Left ventricle myocardium inferior (tissue), 1 donor: ENCODE data around the gene ABLIM1. TPM values are rescaled to one million over a fixed set of nuclear protein-coding genes. Genes with fewer than 3 reads are reported as not detected.
A peak's percentile ranks its signal among the peaks of the same experiment; 100 is the strongest.

ENCODE experiments used
- DNase-seq: peaks from one replicate; pipeline ENCODE4 v3.0.0-alpha.2; 2020
- H3K27ac ChIP-seq: fragments of 200-600 bp; replicated peaks from 2 replicates; pipeline ENCODE4 v1.8.0; 2021
- H3K27me3 ChIP-seq: fragments of 200-600 bp; 2 replicates; pipeline ENCODE4 v1.8.0; 2021; ENCODE audit warnings: low read depth
- H3K36me3 ChIP-seq: fragments of 200-600 bp; 2 replicates; pipeline ENCODE4 v1.8.0; 2021
- H3K4me1 ChIP-seq: fragments of 200-600 bp; 2 replicates; pipeline ENCODE4 v1.8.0; 2021
- H3K4me3 ChIP-seq: fragments of 200-600 bp; 2 replicates; pipeline ENCODE4 v1.8.0; 2021; ENCODE audit warnings: mild to moderate bottlenecking, moderate library complexity
- H3K9me3 ChIP-seq: fragments of 200-600 bp; replicated peaks from 2 replicates; pipeline ENCODE4 v1.8.0; 2021
- CTCF ChIP-seq: fragments of 200-600 bp; IDR thresholded peaks from 2 replicates; pipeline ENCODE4 v1.8.0; 2021; ENCODE audit warnings: antibody characterized with exemption, mild to moderate bottlenecking, borderline replicate concordance
- intact Hi-C: fragments of 100-400 bp; cut with micrococcal nuclease; formaldehyde crosslinking; loops from one replicate; pipeline ENCODE4 v1.11.0; 2022
- total RNA-seq: library from RNA; stranded (reverse); fragmentation: NEBNext Ultra II Directional; extraction: Animal tissue kit (Norgen Biotek cat#: 25700); gene quantifications from one replicate; pipeline ENCODE4 v1.2.1, GENCODE V29; 2021
- donor health status: DM: no; HTN: yes; CAD: no; lungs with severe emphysema.

The ABLIM1 gene
- total RNA-seq, 1 donor from 2014 or later, result 674 TPM

DNA sequence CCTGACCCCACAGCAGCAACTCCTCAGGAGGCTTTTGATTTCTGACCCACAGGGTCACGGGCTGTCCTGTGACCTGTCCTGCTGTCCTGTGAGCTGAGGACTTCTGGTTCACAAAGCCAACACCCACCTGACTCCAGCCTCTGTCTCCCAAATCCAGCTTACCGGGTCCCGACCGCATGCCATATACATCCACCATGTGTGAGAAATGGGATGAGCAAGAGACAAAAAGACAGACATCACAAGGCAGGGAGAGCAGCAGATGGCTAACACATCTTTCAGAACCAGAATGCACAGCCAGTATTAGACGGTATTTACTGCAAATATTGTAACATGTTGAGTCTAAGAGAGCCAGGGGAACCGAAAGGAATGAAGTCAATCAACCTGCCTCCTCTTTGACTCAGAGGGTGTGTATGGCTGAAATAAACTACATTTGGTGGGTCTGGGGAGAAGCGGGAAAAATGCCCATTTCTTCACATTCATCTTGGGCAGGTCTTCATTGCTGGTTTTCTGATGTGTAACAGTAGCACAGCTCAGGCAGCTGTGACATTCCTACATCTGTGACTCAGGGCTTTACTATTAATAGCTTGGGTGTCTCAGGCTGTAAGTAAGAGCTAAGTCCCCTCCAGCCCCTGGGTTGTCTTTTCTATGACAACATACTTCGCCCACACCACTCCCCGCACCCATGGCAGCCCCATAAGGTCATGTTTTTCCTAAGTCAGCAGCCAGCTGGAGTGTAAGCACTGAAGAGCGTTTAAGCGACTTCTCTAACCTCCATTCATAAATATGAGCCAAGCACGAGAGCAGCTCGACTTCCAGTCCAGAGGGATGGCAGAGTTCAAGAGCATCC, 25.0 kb downstream of the ABLIM1 start:
- peak; percentile 34 for DNase-seq
- H3K27me3 ChIP-seq, result no peaks in the 10 kb centered on the region

GRCh38 chr10:114631666-114632417, 26.2 kb downstream of the ABLIM1 start:
- Histone ChIP-seq H3K4me1 (peaks cover 90% of the 10 kb centered on the region), H3K9me3 (no peaks in the 10 kb centered on the region), H3K4me3 (peak overlapping the region; percentile 76), H3K27ac (peak overlapping the region; percentile 92), H3K27me3 (no peaks in the 10 kb centered on the region), H3K36me3 (no peaks in the 10 kb centered on the region)
- TF ChIP-seq CTCF, result no peak
- intact Hi-C loops, result no loop called here
- peak; percentile 56 for DNase-seq

More for the DNA sequence above, 25.0 kb downstream of the ABLIM1 start:
- TF ChIP-seq CTCF, result no peak
- H3K4me1 ChIP-seq, result peaks cover 90% of the 10 kb centered on the region
- no peaks in the 10 kb centered on the region for H3K36me3 ChIP-seq
- no peaks in the 10 kb centered on the region for H3K9me3 ChIP-seq
- intact Hi-C loops, result no loop called here
- H3K27ac ChIP-seq, result peak overlapping the region; percentile 92
- H3K4me3 ChIP-seq, result peak overlapping the region; percentile 76

DNA sequence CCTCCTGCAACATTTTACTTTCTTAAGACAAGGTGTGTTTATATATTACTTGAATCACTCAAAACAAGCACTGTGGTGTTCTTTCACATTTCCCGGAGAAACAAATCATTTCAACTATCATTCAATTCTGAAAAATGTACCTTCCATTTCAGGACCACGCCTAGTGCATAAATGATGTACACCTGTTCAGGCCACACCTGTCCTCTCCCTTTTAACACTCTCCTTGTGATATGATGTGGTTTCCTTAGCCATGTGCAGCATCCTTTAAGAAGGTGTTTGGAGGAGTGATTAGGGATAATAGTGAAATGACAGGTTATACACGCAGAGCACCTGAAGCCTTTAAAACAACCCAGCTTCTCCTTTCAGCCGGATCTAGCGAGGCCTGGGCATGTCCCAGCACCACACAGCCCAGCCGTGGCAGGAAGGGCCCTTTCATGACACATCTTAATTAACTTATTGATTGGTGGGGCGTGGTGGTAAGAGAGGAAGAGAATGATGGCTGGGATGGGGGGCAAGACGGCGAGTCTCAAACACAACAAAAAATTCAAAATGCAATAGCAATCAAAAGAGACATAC, 26.9 kb downstream of the ABLIM1 start:
- no peaks in the 10 kb centered on the region for H3K27me3 ChIP-seq
- H3K27ac ChIP-seq, result peak overlapping the region; percentile 92
- intact Hi-C loops, result no loop called here
- peaks cover 90% of the 10 kb centered on the region for H3K4me1 ChIP-seq
- peak overlapping the region; percentile 76 for H3K4me3 ChIP-seq
- TF ChIP-seq CTCF, result no peak
- no peak for DNase-seq
- no peaks in the 10 kb centered on the region for H3K9me3 ChIP-seq
- no peaks in the 10 kb centered on the region for H3K36me3 ChIP-seq

DNA sequence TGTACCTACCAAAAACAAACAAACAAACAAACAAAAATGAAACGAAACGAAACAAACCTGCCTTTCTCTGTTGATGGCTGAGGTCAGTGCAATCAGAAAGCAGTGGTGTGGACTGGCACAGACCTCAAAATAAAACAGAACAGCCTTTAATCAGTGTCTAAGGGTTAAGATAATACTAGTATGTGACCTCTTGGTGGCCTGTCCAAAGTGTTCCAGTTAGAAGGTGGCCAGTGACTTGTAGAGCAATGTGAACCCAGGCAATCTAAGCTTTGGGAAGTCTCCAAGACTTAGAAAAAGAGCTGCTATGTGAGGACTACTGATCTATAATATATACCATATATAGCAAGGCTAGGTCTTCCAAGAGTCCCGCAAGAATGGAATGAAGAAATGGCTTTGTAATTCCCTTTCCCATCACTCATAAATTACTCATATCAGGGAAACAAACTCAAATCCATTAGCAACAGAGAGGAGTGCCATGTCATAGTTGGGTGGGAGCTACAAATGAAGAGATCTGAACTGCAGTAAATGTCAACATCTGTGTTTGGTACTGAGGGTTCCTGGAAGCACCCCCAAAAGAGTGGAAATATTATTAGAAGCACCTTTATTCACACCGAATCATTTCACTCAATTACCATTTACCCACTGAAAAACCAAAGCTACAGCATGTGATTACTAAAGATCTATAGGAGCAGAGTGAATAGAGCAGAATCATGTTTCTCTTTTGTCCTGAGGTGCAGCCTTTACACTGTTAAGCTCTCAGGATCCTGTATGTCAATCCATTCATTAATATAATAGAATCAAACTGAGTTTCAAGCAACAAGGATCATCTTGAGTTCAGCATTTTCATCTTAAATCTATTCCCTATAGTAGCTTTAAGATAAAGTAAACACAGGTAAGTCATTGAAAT, 28.0 kb downstream of the ABLIM1 start:
- H3K4me1 ChIP-seq, result peaks cover 90% of the 10 kb centered on the region
- H3K36me3 ChIP-seq, result peaks cover 5% of the 10 kb centered on the region
- intact Hi-C loops, result loop anchor here (10.0 kb wide), 1 partner anchor 65 kb away; no protein-coding TSS in a partner anchor
- peak overlapping the region; percentile 76 for H3K4me3 ChIP-seq
- no peak for TF ChIP-seq CTCF
- H3K27me3 ChIP-seq, result no peaks in the 10 kb centered on the region
- no peaks in the 10 kb centered on the region for H3K9me3 ChIP-seq
- DNase-seq, result no peak
- peak overlapping the region; percentile 92 for H3K27ac ChIP-seq
